HG03175 (cell line): ENCODE measurements around the gene CATSPERE.
"Not testable (repeated sequence)": the region's sequence is repeated elsewhere in the genome, so short reads cannot be mapped to it uniquely, and the experiment has no call there.

Source experiments
- ATAC-seq: cut with Tn5 transposase; IDR thresholded peaks from one replicate; pipeline ENCODE4 v1.9.1; 2021; ENCODE audit warnings: mild to moderate bottlenecking, moderate library complexity; ENCODE audit not compliant: unreplicated experiment

Gene CATSPERE

GRCh38 chr1:244447552-244447951 is 13.5 kb upstream of the CATSPERE start:
- no peak for ATAC-seq

- ATAC-seq, result no peak
These were observed 12.6 kb upstream of the CATSPERE start for GRCh38 chr1:244448279-244449036.

GRCh38 chr1:244449936-244450508 is 11.1 kb upstream of the CATSPERE start:
- no peak for ATAC-seq

- peak; percentile 13 for ATAC-seq
These were observed 10.2 kb upstream of the CATSPERE start for GRCh38 chr1:244450597-244451538.

- ATAC-seq, result no peak
These were observed 9.5 kb upstream of the CATSPERE start, which contains the start of gene ADSS2 for GRCh38 chr1:244451539-244451950. TSS of gene ADSS2 (minus strand) at chr1:244451909. CDS start at chr1:244451817, 92 bp downstream.

DNA sequence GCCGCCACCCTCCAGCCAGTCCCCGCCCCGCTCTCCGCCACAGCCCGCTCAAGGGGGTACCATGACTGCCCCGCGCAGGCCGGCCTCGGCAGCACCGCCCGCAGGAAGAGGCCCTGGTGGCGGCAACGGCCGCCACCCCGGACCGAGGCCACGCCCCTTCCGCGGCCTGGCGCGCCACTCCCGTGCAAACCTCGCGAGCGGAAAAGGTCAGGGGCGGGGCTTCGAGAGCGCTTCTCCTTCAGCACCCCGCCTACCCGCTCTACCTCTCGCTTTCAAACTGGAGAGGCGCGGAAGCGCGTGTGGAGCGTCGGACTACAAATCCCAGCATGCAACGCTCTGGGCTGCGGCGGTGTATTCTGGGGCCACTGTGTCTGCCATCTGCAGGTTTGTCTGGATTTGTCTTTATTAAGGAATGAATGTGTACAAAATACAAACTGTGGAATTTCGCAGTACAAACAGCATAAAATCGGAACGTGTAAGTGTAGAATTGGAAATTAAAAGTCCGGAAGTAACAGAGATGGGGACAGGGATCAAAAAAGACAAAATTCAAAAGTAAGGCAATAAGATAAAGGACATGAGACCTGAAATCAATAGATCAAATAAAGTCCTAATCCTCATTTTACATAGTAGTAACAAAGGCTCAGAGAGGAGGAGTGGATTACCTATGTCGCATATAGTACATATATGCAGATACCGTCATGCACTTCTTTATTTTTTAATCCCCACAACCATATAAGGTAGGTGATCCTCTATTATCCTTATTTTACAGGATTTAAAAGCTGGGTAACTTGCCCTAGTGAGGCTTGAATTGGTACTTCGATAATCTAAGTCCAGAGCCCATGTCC is 8.9 kb upstream of the CATSPERE start:
- peak; percentile 93 for ATAC-seq

DNA sequence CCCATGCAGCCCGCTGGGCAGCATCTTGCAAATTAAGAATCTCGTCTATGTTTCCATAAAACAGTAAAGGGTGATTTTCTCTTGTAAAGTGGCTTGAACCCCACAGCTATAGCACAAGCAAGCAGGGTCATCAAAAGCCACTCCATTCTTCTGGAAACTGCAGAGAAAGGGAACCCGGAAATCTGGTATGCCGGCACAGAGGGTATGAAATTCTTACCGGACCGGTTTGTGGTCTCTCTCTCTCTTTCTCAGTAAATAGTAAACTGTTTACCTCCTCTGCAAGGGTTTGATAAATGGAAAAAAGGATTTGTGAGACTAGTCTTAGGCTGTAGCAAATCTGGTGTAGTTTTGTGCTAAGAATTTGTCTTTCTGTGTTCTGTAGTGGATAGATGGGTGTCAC is 6.7 kb upstream of the CATSPERE start:
- ATAC-seq, result no peak

DNA sequence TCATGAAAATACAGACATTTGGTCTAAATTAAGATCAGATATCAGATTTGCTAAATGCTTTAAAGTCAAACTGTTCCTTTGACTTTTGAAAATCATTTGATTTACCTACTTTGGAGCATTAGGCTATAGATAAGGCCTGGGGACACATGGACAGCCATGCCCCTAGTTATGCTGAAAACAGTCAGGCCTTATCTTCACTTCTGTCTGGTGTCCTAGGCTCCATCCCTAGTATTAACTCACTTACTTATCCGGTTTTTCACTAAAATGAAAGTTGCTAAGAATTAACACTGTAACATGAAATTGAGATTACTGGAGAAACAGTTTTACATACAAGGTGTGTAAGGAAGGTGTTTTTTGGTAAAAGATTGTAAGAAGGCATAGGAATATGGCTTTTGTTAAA is 4.5 kb upstream of the CATSPERE start:
- ATAC-seq, result no peak

- no peak for ATAC-seq
These were observed 2.3 kb upstream of the CATSPERE start for GRCh38 chr1:244458781-244459180.

- no peak for ATAC-seq
These were observed 876 bp upstream of the CATSPERE start for GRCh38 chr1:244460197-244460596.

- ATAC-seq, result no peak
These were observed 5.7 kb downstream of the CATSPERE start for GRCh38 chr1:244466724-244467123.

DNA sequence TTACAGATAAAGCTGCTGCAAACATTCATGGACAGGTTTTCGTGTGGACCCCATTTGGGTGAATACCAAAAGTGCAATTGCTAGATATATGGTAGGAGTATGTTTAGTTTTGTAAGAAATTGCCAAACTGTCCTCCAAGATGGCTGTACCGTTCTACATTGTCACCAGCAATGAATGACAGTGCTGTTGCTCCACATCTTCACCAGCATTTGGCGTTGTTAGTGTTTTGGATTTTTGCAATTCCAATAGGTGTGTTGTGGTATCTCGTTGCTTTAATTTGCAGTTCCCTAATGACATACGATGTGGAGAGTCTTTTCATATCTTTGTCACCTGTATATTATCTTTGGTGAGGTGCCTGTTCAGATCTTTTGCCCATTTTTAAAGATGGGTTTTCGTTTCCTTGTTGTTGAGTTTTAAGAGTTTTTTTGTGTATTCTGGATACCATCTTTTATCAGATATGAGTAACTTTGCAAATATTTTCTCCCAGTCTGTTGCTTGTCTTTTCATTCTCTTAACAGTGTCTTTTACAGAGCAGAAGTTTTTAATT is 12.1 kb downstream of the CATSPERE start:
- no peak for ATAC-seq

DNA sequence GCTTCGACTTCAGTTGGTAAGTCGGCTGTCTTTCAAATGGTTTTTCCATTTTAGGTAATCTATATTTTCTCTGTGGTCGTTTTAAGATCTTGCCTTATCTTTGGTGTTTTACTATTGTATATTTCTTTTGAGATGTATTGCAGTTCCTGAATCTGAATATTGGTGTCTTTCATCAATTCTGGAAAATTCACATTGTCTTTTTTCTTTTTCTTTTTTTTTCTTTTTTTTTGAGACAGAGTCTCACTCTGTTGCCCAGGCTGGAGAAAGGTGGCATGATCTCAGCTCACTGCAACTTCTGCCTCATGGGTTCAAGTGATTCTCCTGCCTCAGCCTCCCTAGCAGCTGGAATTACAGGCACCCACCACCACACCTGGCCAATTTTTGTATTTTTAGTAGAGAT is 23.9 kb downstream of the CATSPERE start:
- ATAC-seq, result not testable (repeated sequence)

DNA sequence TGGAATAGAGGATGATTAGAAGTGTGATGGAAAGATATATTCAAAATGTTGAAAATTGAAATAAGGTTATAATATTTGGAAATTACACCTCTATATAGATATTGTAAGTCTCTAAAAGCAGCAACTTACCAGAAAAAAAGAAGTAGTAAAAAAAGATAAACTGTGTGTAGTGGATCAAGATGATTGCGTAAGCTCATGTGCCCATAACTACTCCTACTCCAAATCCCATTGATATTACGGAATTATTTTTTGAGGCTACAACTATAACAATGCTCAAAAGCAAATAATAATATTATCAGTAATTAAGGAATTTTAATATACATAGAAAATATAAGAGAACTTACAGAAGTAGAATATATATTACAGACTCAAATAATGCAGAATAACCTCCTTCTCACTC is 33.6 kb downstream of the CATSPERE start:
- no peak for ATAC-seq

DNA sequence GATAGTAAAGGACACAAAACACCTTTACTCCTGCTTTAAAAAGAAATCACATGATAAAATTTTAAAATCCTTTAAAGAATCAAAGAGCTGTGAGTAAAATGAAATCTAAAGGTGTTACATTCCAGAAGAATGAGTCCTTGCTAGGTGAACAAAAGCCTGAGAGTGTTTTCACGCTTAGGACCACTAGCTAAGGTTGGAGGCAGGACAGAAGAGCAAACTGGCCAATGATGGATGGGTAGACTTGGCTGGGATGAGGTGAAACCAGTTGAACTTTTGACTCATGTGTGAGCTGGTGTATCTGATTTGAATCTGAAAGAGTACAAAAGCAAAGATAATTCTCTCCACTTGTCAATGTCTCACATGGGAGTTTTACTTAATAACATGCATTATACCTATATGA is 35.1 kb downstream of the CATSPERE start:
- ATAC-seq, result no peak

DNA sequence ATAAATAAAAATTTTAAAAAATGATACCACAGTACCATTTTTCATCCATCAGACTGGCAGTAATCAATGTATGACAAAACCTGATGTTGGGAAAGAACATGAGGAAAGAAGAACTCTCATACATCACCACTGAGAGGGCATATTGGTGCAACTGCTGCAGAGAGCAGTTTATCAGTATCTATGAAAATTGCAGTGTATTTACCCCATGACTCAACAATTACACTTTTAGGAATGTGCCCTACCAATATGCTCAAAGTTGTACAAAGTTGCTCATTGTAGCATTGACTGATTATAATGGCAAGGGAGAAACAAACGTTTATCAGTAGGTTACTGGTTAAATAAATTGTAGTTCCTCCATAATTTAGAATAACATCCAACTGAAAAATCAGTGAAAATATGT is 36.7 kb downstream of the CATSPERE start:
- no peak for ATAC-seq

GRCh38 chr1:244499484-244499883 is 38.4 kb downstream of the CATSPERE start:
- not testable (repeated sequence) for ATAC-seq

DNA sequence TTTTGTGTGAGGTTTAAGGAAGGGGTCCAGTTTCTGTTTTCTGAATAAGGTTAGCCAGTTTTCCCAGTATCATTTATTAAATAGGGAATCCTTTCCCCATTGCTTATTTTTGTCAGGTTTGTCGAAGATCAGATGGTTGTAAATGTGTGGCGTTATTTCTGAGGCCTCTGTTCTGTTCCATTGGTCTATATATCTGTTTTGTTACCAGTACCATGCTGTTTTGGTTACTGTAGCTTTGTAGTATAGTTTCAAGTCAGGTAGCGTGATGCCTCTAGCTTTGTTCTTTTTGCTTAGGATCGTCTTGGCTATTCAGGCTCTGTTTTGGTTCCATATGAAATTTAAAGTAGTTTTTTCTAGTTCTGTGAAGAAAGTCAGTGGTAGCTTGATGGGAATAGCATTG is 39.4 kb downstream of the CATSPERE start:
- not testable (repeated sequence) for ATAC-seq

GRCh38 chr1:244502630-244503029 is 41.6 kb downstream of the CATSPERE start:
- no peak for ATAC-seq

- ATAC-seq, result no peak
These were observed 52.4 kb downstream of the CATSPERE start for GRCh38 chr1:244513493-244513892.
